Activated gamma-delta T cell (primary cell): ENCODE measurements around the gene C12orf75.
"Not testable (repeated sequence)": the region's sequence is repeated elsewhere in the genome, so short reads cannot be mapped to it uniquely, and the experiment has no call there.

Experiments used
- DNase-seq: peaks from one replicate; lab custom pipeline; 2025; lab: John Stamatoyannopoulos, UW

The C12orf75 gene

GRCh38 chr12:105336411-105336810 is 5.9 kb downstream of the C12orf75 start:
- no peak for DNase-seq

- no peak for DNase-seq
These were observed 6.9 kb downstream of the C12orf75 start for GRCh38 chr12:105337391-105337790.

GRCh38 chr12:105338966-105339365 is 8.5 kb downstream of the C12orf75 start:
- DNase-seq, result no peak

GRCh38 chr12:105341010-105341409 is 10.5 kb downstream of the C12orf75 start:
- no peak for DNase-seq

- not testable (repeated sequence) for DNase-seq
These were observed 11.1 kb downstream of the C12orf75 start for GRCh38 chr12:105341620-105342019.

- DNase-seq, result no peak
These were observed 12.0 kb downstream of the C12orf75 start for GRCh38 chr12:105342464-105342863.

GRCh38 chr12:105343836-105344235 is 13.3 kb downstream of the C12orf75 start:
- no peak for DNase-seq

- no peak for DNase-seq
These were observed 17.0 kb downstream of the C12orf75 start for GRCh38 chr12:105347499-105347898.

GRCh38 chr12:105348142-105348541 is 17.7 kb downstream of the C12orf75 start:
- no peak for DNase-seq

GRCh38 chr12:105348561-105348960 is 18.1 kb downstream of the C12orf75 start:
- no peak for DNase-seq

- no peak for DNase-seq
These were observed 18.6 kb downstream of the C12orf75 start for GRCh38 chr12:105349138-105349537.

GRCh38 chr12:105351523-105351922 is 21.0 kb downstream of the C12orf75 start:
- DNase-seq, result no peak

- no peak for DNase-seq
These were observed 21.6 kb downstream of the C12orf75 start for GRCh38 chr12:105352052-105352451.

GRCh38 chr12:105352940-105353635 is 22.6 kb downstream of the C12orf75 start:
- no peak for DNase-seq

- DNase-seq, result no peak
These were observed 25.3 kb downstream of the C12orf75 start for GRCh38 chr12:105355752-105356151.

GRCh38 chr12:105357162-105357691 is 26.7 kb downstream of the C12orf75 start:
- no peak for DNase-seq

GRCh38 chr12:105358789-105359188 is 28.3 kb downstream of the C12orf75 start:
- no peak for DNase-seq

GRCh38 chr12:105359856-105360255 is 29.4 kb downstream of the C12orf75 start:
- DNase-seq, result no peak

GRCh38 chr12:105363890-105364289 is 33.4 kb downstream of the C12orf75 start:
- DNase-seq, result no peak

GRCh38 chr12:105365231-105365630 is 34.7 kb downstream of the C12orf75 start:
- no peak for DNase-seq

- DNase-seq, result no peak
These were observed 37.7 kb downstream of the C12orf75 start for GRCh38 chr12:105368047-105368646.

- DNase-seq, result no peak
These were observed 38.5 kb downstream of the C12orf75 start for GRCh38 chr12:105369014-105369413.

GRCh38 chr12:105374303-105374702 is 43.8 kb downstream of the C12orf75 start:
- no peak for DNase-seq
